ENCODE measurements around the gene ETV3.
A peak's percentile ranks its signal among the peaks of the same experiment; 100 is the strongest.

The ETV3 gene

DNA sequence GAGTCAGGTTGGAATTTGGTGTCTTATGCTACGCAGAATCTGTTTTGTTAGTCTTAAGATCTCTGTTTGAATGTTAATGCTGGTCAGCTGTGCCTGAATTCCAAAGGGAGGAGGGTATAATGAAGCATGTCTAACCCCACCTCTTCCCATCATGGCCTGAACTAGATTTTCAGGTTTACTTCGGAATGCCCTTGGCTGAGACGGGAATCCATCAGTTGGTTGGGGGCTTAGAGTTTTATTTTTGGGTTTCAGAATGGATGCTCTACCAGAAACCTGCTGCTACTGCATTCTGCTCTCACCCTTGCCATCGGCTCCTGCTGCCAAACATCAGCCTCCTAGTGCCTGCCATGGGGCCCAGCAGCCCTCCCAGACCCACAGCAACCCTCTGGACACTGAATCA lies 24.1 kb upstream of the ETV3 start:
- no peak for DNase-seq (ENCODE audit: low read depth in 1 of 2, low spot score in 1 of 2)

DNA sequence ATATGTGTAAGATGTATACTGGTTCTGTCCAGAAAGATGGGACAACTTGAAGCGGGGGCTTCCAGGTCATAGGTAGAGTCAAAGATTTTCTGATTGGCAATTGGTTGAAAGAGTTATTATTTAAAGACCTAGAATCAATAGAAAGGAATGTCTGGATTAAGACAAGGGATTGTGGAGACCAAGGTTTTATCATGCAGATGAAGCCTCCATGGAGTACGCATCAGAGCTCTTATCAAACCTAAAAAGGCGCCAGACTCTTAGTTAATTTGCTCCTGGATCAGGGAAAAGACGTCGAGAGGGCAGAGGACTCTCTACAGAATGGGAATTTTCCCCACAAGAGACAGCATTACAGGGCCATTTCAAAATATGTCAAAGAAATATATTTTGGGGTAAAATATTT lies 23.7 kb upstream of the ETV3 start:
- no peak for DNase-seq (ENCODE audit: low read depth in 1 of 2, low spot score in 1 of 2)

DNA sequence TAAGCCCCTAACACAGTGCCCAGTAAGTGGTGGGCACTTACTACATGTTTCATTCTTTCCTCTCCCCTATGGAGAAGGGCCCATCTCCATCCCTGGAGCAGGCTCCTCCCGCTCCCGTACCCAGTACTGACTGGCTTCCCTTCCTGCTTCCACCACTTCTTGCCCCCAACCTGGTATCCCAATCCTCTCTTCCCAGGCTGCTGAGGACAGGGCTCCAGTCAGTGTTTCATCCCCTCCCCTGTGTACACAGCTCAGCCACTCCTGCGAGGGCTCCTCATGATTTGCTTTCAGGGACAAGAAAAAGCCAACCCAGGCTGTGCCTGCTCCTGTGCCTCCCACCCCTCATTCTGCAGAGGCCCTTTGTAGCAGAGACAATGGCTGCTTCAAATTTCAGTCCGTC lies 20.8 kb upstream of the ETV3 start:
- no peak for DNase-seq (ENCODE audit: low read depth in 1 of 2, low spot score in 1 of 2)

DNA sequence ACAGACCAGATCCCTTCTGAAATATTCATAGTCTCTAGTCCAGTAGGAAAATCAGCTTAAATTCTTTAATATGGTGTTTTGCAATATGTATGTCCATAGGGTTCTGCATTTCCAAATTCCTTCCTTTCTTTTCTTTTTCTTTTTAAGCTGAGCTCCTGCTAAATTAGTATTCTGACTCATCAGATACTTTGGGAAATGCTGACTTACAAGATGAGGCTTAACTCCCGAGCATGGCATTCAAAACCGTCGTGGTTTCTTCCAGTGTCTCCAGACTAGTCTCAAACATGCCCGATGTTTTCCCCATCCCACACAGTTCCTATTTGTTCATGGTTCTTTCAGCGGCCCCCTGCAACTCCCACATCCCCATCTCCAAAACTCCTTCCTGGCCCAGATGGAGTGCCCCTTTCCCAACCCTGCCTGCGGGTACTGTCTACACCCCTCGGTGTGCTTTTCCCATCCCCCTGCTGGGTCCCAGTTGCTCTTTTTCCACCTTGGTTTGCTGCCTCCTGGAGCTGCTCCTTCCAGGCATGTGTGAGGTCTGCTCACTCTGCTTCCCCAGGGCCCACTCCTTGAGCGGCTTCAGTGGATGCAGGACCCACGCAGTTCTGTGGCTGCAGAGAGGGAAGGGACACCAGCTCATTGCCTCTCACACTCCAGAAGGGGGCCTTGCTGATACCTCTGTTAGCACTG lies 19.5 kb upstream of the ETV3 start:
- no peak for DNase-seq (ENCODE audit: low read depth in 1 of 2, low spot score in 1 of 2)

DNA sequence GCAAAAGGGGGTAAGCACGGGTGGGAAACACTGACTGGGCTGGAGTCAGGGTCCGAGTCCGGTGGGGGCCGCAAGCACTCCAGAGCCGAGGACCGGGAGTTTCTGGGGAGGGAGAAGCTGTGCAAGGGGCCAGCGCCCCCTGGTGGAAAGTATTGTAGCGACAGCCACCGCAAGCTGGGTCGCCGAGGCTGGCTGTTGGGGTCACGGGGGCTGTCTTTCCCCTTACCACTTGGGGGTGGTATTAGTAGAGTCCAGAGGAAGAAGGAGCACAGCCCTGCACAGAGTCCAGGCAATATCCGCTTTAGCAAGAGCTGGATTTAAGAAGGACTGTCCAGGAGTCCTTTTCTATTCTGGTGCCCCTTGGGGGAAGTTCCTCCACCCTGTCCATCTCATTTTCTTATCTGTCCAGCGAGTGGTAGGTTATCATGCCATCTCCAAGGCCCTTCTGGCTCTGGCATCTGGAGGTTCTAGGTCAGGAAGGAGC lies 17.9 kb upstream of the ETV3 start:
- DNase-seq (ENCODE audit: low read depth in 1 of 2, low spot score in 1 of 2) = peak; percentile 65 to 69

DNA sequence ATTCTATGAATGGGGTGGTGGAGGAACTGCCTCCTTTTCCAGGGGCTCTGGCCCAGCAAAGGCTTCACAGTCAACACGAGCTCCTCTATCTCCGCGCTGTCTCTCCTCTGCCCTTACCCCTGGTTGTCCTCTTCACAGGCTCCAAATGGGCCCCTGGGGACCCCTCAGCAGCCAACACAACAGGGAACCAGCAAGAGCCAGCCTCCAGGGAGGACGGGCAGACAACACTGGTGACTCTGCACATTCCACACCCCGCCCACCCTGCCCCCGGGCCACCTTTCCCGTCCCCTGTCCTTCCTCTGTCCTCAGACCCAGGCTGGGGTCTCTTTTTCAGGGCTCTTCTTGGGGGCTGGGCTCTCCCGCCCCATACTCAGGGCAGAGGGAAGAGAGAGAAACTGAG lies 17.5 kb upstream of the ETV3 start:
- DNase-seq (ENCODE audit: low read depth in 1 of 2, low spot score in 1 of 2) = no peak

DNA sequence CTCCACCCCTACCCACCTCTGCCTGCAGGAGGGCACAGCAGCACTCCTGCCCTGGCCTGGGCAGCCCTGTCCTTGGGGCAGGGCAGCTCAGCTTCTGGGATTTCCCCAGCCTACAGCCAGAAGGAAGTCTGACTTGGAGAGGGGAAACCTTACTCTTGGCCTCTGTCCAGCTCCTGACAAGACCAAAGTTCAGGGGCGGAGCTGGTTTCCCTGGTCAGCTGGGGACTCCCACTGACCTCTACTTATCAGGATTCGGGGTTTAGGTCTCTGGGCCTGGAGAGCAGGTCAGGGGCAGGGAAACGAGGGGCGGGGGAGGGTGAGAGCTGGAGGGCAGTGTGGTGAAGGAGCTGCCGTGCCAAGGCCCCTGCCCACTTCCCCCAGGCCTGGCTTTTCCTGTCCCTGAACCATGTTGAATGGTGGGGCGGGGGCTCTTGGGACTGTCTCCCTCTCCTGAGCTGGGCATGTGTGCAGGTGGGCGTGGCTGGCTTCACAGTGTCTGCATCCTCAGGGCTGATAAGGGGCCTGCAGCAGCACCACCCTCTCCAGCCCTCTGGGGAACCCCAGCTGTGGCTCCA lies 16.8 kb upstream of the ETV3 start:
- DNase-seq (ENCODE audit: low read depth in 1 of 2, low spot score in 1 of 2) = no peak

DNA sequence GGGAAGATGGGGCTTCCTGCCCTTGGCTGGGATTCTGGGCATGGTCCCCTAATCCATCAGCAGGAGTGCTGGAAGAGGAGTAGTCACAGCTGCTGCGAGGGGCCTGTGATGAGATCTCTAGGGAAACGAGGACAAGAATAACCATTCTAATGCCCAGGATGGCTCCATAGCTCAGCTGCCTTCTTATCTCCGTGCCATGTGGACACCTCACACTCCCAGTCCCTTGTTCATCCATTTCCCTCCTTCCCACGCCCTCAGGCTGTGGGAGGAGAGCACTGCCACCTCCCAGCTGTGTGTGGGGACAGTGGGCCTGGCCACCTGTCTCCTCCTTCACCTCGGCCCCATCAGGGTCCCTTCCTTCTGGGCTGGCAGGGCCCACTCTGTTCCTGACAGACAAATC lies 16.1 kb upstream of the ETV3 start:
- DNase-seq (ENCODE audit: low read depth in 1 of 2, low spot score in 1 of 2) = no peak

DNA sequence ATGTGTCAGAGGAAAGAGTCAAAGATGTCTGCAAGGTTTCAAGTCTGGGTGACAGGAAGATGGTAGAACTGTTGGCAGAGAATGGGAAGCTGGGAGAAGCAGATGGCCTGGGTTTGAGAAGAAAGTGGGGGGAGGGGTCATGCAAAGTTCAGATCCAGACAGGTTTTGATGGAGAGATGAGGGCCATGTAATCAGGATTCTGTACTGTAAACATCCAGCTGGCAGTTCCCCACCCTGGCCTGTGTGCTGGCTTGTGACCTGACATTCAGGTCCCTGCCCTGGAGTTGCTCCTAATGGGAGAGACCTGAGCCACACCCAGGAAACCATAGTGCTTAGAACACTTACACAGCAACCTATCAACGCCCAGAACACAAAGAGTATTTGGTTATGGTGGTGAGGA lies 15.6 kb upstream of the ETV3 start:
- DNase-seq (ENCODE audit: low read depth in 1 of 2, low spot score in 1 of 2) = no peak

DNA sequence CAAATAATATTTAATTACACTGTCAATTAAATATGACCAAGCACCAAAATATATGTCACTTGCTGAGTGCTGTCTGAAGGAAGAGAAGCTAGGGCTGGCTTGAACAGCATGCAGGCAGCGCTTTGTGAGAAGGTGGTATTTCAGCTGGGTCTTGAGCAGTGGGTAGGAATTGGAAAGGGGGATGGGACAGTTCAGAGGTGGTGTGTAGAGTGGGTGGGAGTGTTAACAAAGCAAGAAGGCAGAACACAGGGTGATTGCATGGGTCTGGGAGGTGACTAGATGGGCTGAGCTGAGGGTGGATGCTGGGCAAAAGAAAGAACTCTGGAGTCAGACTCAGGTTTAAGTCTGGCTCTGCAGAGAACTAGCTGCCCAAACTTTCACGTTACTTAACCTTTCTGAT lies 14.3 kb upstream of the ETV3 start:
- no peak for DNase-seq (ENCODE audit: low read depth in 1 of 2, low spot score in 1 of 2)

DNA sequence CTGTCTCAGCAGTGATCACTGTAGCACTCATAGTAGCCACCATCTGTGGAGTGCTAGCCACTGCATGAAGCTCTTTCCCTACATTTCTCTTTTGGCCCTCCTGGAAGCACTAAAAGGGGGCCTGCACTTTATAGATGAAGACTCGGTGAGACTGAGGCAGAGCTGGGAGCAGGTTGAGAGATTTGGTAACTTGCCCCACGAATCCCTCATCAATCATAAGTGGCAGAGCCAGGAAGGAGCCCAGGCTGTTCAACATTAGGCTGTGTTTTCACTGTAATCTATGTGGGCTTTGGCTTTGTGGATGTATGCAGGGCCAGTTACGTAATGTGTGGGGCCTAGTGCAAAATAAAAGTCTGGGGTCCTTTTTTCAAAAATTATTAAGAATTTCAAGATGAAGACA lies 13.3 kb upstream of the ETV3 start:
- no peak for DNase-seq (ENCODE audit: low read depth in 1 of 2, low spot score in 1 of 2)

DNA sequence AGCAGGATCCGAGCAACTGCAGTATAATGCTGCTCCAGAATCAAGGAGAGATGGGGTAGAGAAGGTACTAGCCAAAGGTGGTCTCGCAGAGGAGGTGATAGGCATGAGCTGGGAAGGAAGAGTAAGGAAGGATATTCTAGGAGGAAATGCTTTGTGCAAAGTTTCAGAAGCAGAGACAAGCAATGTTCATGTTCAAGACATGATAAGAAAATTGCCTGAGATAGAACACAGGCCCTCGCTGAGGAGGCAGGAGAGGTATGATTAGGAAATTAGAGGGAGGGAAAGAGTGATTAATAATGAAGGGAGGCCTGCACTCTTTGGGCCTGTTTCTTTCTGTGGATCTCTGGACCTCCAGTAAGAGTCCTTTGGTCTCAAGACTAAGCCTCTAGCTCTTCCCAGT lies 12.9 kb upstream of the ETV3 start:
- DNase-seq (ENCODE audit: low read depth in 1 of 2, low spot score in 1 of 2) = no peak

DNA sequence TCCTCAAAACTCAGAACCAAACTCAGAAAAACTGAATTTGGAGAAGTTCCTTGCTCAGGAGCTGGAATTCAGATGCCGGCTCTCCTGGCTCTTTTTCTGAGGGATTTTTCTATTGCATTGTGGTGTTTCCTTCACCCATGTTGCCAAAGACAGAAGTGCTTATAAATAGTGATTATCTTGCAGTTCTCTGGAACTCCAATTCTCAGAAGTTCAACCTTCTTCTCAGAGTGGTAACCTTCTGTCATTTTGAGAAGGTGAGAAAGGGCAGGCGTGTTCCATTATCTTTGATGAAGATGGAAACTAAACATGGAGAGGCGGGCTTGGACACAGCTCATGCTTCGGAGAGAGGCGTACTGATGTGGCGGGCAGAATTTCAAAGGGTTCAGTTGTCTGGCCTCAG lies 12.4 kb upstream of the ETV3 start:
- DNase-seq (ENCODE audit: low read depth in 1 of 2, low spot score in 1 of 2) = no peak

DNA sequence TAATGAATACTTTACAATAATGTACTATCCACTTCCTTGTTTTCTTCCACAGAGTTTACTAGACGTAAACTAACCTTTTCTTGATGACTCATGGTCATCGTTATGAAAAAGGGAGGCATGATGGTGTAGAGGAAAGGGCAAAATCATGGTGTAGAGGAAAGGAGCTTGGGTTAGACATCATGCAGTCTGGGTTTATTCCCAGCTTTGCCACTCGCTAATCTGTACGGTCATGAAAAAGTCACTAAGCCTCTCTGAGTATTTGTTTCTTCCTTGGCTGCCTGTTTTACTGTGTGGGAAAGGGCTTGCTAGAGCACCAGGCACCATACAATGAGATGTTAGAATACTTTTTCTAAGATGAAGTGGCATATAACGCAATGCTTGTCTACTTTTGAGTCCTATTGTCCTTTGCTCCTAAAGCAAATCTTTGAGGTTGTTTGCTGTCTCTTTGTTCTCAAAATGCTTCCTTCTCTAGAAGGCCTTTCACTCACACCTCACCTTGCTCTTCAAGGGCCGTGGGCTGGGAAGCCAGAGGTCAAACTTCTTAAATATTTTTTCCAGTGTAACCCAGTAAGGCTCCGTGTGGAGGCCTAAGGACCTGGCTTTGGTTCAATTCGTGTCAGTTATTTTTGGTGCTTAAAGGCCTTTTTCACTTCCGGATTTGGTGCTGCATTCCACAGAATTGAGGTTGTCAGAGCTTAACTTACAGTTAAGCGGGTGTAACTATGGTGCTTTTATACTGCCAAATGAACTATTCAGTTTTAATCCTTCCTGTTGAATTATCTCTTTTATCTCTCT lies 9.9 kb upstream of the ETV3 start:
- DNase-seq (ENCODE audit: low read depth in 1 of 2, low spot score in 1 of 2) = no peak

DNA sequence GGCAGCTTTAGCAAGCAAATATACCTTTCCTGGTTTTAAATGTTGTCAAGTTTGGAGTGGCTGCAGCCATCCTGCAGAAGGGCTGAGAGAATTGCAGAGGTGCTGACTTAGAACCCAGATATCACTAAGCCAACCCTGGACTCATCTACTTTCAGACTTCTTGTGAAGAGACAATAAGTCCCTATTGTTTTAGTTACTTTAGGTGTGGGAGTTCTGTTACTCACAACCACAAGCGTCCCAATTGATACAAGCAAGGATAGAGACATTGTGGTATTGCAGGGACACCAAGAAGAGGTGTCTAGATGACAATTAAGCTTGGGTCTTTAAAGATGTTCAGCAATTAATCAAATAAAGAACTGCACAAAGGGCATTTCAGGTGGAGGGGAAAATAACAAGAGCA lies 8.8 kb upstream of the ETV3 start:
- no peak for DNase-seq (ENCODE audit: low read depth in 1 of 2, low spot score in 1 of 2)

DNA sequence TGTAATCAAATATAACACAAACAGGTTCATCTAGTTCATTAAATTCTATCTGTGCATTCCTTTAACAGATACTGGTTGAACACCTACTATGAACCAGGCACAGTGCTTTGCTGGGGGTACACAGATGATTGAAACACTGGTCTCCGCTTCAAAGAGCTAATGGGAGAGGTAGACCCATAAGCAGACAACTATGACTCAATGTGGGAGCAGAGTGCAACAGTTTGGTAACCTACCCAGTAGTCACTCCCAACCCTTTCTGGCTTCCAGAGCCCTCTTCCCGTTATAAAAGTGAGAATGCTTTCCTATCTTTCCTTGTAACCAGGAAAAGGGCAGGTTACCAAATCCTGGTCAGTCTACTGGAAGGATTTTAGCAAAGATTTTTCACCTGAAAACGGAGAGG lies 8.0 kb upstream of the ETV3 start:
- DNase-seq (ENCODE audit: low read depth in 1 of 2, low spot score in 1 of 2) = no peak

DNA sequence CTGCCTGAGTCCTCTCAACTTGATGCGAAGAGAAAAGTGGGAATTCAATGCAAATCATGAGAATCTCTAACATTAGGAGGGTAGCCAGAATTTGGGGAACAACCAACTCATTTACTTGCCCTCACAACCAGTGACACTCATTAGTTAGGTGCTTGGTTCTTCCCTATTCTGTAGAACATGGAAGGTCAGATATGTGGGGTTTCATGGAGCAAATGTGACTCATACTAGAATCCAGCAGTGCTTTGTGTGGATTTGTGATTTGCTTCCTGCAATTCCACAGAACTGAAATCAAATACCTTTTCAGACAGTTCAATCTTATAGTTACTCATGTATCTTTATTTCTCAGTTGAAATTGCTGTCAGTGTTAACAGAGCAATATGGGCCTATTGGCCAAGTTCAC lies 6.9 kb upstream of the ETV3 start:
- DNase-seq (ENCODE audit: low read depth in 1 of 2, low spot score in 1 of 2) = no peak

DNA sequence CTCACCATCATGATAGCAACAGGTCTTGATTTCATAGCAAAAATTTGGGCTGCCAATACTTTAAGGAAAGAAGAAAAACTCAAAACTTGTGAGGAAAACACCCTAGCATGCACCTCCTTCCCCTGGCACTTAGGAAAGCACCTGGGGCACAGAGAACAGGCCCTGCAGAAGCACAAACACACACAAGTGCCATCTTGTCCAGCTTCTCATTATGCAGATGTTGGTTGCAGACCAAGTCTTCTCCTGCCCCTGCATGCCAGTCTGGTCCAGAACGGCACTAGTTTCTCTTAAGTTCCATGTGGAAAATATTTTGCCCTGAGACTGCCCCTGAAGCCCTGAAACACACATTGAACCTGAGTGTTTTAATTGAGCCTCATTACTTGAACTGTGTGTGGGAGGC lies 6.3 kb upstream of the ETV3 start:
- no peak for DNase-seq (ENCODE audit: low read depth in 1 of 2, low spot score in 1 of 2)

DNA sequence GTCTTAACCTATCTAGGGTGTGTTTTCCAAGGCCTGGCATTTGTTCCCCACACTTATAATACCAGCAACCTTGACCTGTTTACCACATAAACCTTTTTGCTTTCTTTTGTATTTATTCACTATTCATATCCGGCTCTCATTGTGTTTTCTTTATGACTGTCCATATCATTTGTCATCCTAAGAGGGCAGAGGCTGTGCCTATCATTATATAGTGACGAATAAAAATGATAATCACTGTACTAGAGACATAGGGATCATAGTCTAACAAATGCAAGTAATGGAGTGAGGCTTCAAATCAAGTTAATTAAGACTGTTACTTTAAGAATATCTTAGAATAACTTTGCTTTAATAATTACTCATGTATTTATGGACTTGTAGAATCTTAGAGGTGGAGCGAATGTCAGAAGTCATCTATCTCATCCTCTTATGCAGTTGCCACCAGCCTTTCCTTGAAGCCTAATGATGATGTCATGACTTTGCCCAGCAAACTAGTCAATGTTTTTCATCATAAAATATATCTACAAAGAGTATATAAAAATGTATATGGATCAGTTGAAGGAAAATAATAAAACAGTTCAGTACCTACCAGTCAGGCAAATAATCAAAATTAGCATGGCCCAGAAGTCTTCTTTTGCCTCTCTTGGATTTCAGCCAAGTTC lies 4.7 kb upstream of the ETV3 start:
- DNase-seq (ENCODE audit: low read depth in 1 of 2, low spot score in 1 of 2) = no peak

DNA sequence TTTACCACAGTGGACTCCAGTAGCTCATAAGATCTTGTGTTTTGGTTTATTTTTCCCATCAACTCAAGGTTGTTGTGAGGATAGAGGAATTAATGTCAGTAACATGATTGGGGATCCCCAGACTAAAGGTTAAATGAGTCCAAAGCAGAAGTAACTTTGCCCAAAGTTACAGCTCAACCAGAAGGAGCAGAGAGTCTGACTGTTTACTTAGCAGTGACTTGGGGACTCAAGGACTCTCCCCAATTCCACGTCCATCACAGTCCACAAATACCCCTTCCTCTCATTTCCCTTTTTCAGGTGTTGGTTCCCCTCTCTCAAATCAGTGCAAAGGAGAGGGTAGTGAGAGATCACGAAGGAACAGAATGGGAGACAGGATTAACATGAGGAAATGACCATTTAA lies 4.0 kb upstream of the ETV3 start:
- DNase-seq (ENCODE audit: low read depth in 1 of 2, low spot score in 1 of 2) = no peak

DNA sequence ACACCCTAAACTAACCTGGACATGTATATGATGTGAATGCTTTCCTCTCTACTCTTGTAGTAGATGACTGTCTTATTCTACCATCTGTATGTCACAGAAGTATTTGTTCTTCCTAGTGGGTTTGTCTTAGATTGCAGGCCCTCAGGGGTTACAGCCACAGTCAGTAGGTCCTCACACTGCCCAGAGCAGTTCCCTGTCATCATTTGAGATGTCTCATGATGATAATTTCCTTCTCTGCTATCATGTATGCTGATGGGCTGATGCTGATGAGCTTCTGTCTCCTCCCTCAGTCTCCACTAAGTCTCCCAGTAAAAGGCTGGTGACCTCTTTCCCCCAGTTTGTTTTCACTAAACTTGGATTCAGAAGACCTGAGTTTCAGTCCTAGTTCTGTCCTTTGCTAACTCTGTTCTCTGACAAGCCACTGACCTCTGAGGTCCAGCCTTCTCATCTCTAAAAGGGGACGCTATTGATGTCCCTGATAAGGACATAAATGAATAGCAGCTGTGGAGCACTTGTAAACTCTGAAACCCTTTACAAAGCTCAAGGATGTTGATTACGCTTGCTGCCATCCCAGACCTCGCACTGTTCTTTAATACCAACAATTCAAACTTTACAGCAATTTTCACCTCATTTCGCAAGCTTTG lies 3.1 kb upstream of the ETV3 start:
- DNase-seq (ENCODE audit: low read depth in 1 of 2, low spot score in 1 of 2) = no peak

All from activated CD4-positive, alpha-beta T cell treated with anti-CD3 and anti-CD28 coated beads, Interleukin-2, amount 50 U/mL, for 24 hours (primary cell).